ENCODE results near the gene ITPK1.

DNA sequence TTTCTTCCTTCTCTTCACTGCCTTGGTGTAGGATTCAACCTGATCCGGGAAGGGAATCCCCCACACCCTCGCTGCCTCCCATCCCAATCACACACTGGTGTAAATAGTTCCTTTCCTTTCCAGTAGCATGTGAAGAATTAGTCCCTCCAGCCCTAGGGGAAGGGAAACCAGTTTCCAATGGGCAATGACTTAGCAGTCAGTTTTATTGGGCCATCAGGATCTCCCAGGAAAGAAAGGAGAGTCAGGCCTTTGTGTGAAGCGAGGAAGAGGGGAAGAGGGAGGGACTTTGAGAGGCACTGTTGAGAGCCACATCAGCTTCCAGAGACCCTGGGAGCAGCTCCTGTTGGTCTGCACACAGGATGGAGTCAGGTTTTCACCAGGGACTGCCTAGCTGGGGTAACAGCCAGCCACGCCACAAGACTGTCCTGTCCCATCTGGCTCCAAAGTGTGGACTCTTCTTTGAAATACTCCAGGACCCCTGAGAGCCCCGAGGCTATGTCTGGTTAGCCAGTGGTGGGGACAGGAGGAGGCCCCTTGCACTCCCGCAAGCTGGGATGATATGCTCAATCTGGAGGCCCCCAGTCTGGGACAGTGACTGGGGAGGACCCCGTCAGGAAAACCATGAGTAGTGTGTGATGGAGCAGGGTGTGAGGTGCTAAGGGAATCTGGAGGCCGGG, 41.1 kb upstream of the ITPK1 start:
- TF ChIP-seq POLR2AphosphoS5 (IDR thresholded peaks at IDR 0.05; ENCODE audit: low read depth, low read length): no peak
- no peak for TF ChIP-seq TAF1 (IDR thresholded peaks at IDR 0.05; ENCODE audit: borderline replicate concordance, insufficient read depth, low read length)
- no peak for TF ChIP-seq REST (IDR thresholded peaks at IDR 0.05; ENCODE audit: insufficient read depth in 1 of 2, low read depth in 2 of 2, low read length in 2 of 2)
- no peak for TF ChIP-seq SIN3A (IDR thresholded peaks at IDR 0.05; ENCODE audit: borderline replicate concordance, insufficient read depth, low read length)
- no peak for TF ChIP-seq FOXP2 (optimal IDR thresholded peaks at IDR 0.05; ENCODE audit: borderline replicate concordance, extremely low read depth, extremely low read length, insufficient read depth)

Data from PFSK-1 (cell line).